Prostate gland (tissue), 2 donors: ENCODE results near the gene IGFBP2. TPM values are rescaled to one million over a fixed set of nuclear protein-coding genes. Genes with fewer than 3 reads are reported as not detected.

Experiments used
- DNase-seq: peaks from one replicate; pipeline ENCODE4 v3.0.0-alpha.2; 2019; ENCODE audit warnings: low spot score
- H3K27ac ChIP-seq, 2 donors: fragments of 200-600 bp; sonication (generic); 2 replicates each; pipeline ENCODE4 v1.5.1; 2017 to 2019
- H3K27me3 ChIP-seq: fragments of 200-600 bp; sonication (generic); replicated peaks from 2 replicates; pipeline ENCODE4 v1.5.1; 2019; ENCODE audit not compliant: insufficient read depth
- H3K36me3 ChIP-seq, 2 donors: fragments of 200-600 bp; sonication (generic); 1 replicate in 1 of 2; 2 replicates in 1 of 2; pipeline versions ENCODE4 v1.5.1 to v1.8.1; 2017 to 2019
- H3K4me1 ChIP-seq: fragments of 200-600 bp; sonication (generic); replicated peaks from 2 replicates; pipeline ENCODE4 v1.5.1; 2019
- H3K4me3 ChIP-seq, 2 donors: fragments of 200-600 bp; sonication (generic); 2 replicates each; pipeline ENCODE4 v1.5.1; 2017 to 2019
- H3K9me3 ChIP-seq: fragments of 200-600 bp; sonication (generic); 2 replicates; pipeline ENCODE4 v1.5.1; 2017
- CTCF ChIP-seq, 4 experiments: fragments of 200-600 bp in 2 of 4; fragments of 450-650 bp in 2 of 4; sonication (generic) in 2 of 4; IDR thresholded peaks; 1 replicate in 3 of 4; 2 replicates in 1 of 4; pipeline ENCODE4 v1.5.1; 2016 to 2019; ENCODE audit warnings: antibody characterized with exemption in 4 of 4, mild to moderate bottlenecking in 2 of 4, moderate library complexity in 2 of 4
- POLR2A ChIP-seq: fragments of 450-650 bp; IDR thresholded peaks from one replicate; pipeline ENCODE4 v1.6.1; 2016; ENCODE audit warnings: antibody characterized with exemption, mild to moderate bottlenecking
- POLR2AphosphoS5 ChIP-seq: sonication (generic); formaldehyde crosslinking; IDR thresholded peaks from one replicate; pipeline ENCODE4 v1.6.1; 2017; ENCODE audit warnings: antibody characterized with exemption
- WGBS: methylation state at CpG from one replicate; pipeline ENCODE4 v1.1.5; 2018; 5-methylcytosine and 5-hydroxymethylcytosine counted together
- intact Hi-C: fragments of 100-400 bp; cut with DNase I; formaldehyde crosslinking; loops from one replicate; pipeline ENCODE4 v1.14.2; 2022
- total RNA-seq, 2 donors: library from RNA; depleted of rRNA; stranded (reverse); fragments of >200 nt; gene quantifications; one replicate each; pipeline ENCODE4 v1.1.0, GENCODE V29; 2016

IGFBP2 gene
- total RNA-seq, 2 donors from 2014 or later: 152 to 250 TPM

DNA sequence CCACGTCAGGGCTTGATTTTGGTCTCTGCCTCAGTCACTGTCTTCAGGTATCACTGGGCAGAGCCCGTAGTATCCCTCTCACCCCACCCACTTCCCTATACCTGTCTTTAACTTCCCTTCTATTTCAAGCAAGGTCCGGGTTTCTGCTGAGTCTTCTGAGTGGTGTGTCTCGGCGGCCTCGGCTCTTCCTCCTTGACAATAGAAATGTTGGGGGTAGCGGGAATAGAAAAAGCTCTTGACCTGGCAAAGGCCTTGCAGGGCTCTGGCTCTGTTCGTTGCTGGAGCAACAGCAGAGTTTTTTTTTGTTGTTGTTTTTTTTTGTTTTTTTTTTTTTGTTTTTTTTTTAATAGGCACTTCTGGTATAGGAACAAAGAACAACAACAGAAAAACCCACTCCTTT is 78.1 kb downstream of the IGFBP2 start:
- intact Hi-C loops: no loop called here
- no peak overlapping the region for H3K27ac ChIP-seq
- WGBS: 79% methylated on average over 8 of the region's 8 CpGs

DNA sequence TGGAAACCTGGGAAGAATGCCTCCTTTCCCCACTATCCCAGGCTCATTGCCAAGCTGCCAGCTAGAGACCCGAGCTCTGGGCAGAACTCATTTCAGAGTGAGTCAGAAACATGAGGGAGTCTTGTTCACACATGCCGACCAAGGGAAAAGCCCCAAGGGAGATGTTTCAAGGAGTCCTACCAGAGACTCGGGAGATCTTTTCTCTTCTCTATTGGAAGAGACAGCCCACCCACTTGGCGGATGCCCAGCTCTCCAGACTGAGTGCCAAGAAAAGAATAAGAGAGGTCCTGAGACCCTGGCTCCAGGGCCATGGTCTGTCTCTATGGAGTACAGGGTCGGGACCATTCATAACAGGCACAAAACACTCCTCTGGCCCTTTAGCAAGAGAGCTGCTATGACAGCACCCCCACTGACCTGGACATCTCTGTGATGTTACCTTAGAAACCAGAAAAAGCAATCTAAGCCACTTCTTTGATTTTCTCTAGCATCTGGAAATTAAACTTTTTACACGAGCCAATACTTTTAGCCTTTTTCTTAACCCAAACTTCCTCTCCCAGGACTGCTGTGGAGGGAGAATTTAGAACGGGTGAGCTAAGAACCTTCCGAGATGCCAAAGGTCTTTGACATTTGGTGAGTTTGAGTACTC is 80.6 kb downstream of the IGFBP2 start:
- Histone ChIP-seq H3K9me3 (no peaks in the 10 kb centered on the region), H3K4me3 (no peak overlapping the region), H3K27me3 (no peaks in the 10 kb centered on the region), H3K27ac (no peak overlapping the region), H3K36me3 (no peaks in the 10 kb centered on the region), H3K4me1 (no peaks in the 10 kb centered on the region)
- intact Hi-C loops: no loop called here
- peak; percentile 62 for DNase-seq
- 40% methylated on average over 8 of the region's 8 CpGs for WGBS
- TF ChIP-seq POLR2A: no peak
- TF ChIP-seq CTCF (IDR thresholded peaks at IDR 0.05): no peak
- TF ChIP-seq POLR2AphosphoS5: no peak

More for the DNA sequence above, 78.1 kb downstream of the IGFBP2 start:
- no peaks in the 10 kb centered on the region for H3K4me1 ChIP-seq
- no peaks in the 10 kb centered on the region for H3K9me3 ChIP-seq
- no peak for TF ChIP-seq POLR2AphosphoS5
- no peak for TF ChIP-seq POLR2A
- no peak for TF ChIP-seq CTCF (IDR thresholded peaks at IDR 0.05)
- no peaks in the 10 kb centered on the region for H3K27me3 ChIP-seq
- no peak overlapping the region for H3K4me3 ChIP-seq
- DNase-seq: no peak
- H3K36me3 ChIP-seq: no peaks in the 10 kb centered on the region

Other genes starting within 250 kb of the IGFBP2 start
- gene SMARCAL1, start 220.9 kb upstream of the IGFBP2 start, total RNA-seq: 10 to 100 TPM; 15.3 to 32.2 TPM
- 1,000 to 10,000 TPM; 1,435 to 1,814 TPM for gene RPL37A, start 134.6 kb upstream of the IGFBP2 start, total RNA-seq
- gene IGFBP5, start 62.1 kb downstream of the IGFBP2 start, total RNA-seq: 100 to 1,000 TPM; 162 to 319 TPM
- 100 to 1,000 TPM in 1 of 2 donors, not detected in 1; 251 TPM for gene TNP1, start 226.6 kb downstream of the IGFBP2 start, total RNA-seq